Measurements from ENCODE around the gene ODAD4. TPM values are rescaled to one million over a fixed set of nuclear protein-coding genes. Genes with fewer than 3 reads are reported as not detected.

The ODAD4 gene
- total and polyA plus RNA-seq, 2 of the 8 experiments (the other 6 are each of a cell fraction or from before 2014, with no cell fraction given), result 0.48 to 1.3 TPM

- Histone ChIP-seq H3K4me3 (ENCODE audit: extremely low read depth in 1 of 4, insufficient read depth in 2 of 4, low read depth in 3 of 4, low read length in 4 of 4) (no peak overlapping the region), H3K27me3 (replicated peaks in 1 of 4; ENCODE audit: control insufficient read depth in 3 of 4, extremely low read depth in 1 of 4, insufficient read depth in 3 of 4, low read length in 3 of 4) (no peaks in the 10 kb centered on the region; a peak in 1 of 7 replicates), H2BK5ac (ENCODE audit: low read depth, low read length) (no peak overlapping the region), H2BK12ac (ENCODE audit: low read depth, low read length) (no peak overlapping the region), H2BK20ac (ENCODE audit: low read length) (no peak overlapping the region), H3K79me1 (ENCODE audit: low read depth, low read length) (no peaks in the 10 kb centered on the region), H4K5ac (ENCODE audit: insufficient read length, low read depth, low read length) (no peak overlapping the region), H3K4ac (replicated peaks; ENCODE audit: insufficient read length, low read depth, low read length) (no peak overlapping the region), H4K8ac (ENCODE audit: extremely low read depth, insufficient read depth, low read length) (no peak overlapping the region), H4K20me1 (replicated peaks in 1 of 2; ENCODE audit: control insufficient read depth in 1 of 2, insufficient read depth in 2 of 2, low read length in 2 of 2) (peaks cover 3 to 7% of the 10 kb centered on the region in 2 experiments), H2BK120ac (replicated peaks; ENCODE audit: low read depth, low read length) (no peak overlapping the region), H2BK15ac (ENCODE audit: low read length) (no peak overlapping the region), H3K4me2 (ENCODE audit: insufficient read depth in 1 of 2, low read depth in 2 of 2, low read length in 2 of 2) (no peak overlapping the region), H3K9me3 (ENCODE audit: insufficient read depth in 2 of 2, low read depth in 1 of 2, low read length in 1 of 2) (no peaks in the 10 kb centered on the region), H3K23me2 (ENCODE audit: low read depth, low read length) (no peaks in the 10 kb centered on the region), H2AFZ (ENCODE audit: low read length) (no peak overlapping the region), H3K56ac (replicated peaks; ENCODE audit: insufficient read length, low read depth, low read length) (no peak overlapping the region), H3K18ac (ENCODE audit: extremely low read depth, low read length) (no peak overlapping the region), H3K27ac (ENCODE audit: low read depth, low read length) (no peak overlapping the region), H3K36me3 (ENCODE audit: control insufficient read depth in 2 of 4, insufficient read depth in 4 of 4, low read length in 3 of 4) (peaks cover 45 to 91% (median 74%) of the 10 kb centered on the region in 4 experiments), H3K14ac (ENCODE audit: insufficient read length) (no peak overlapping the region), H3K23ac (ENCODE audit: insufficient read length) (no peak overlapping the region), H3K9ac (replicated peaks in 1 of 4; ENCODE audit: extremely low read depth in 1 of 4, low read depth in 3 of 4, low read length in 3 of 4) (no peak overlapping the region), H3K79me2 (ENCODE audit: control insufficient read depth in 1 of 2, insufficient read depth in 2 of 2, low read length in 2 of 2) (no peaks in the 10 kb centered on the region), H2AK5ac (ENCODE audit: low read depth, low read length) (no peak overlapping the region), H3K4me1 (replicated peaks in 1 of 4; ENCODE audit: control insufficient read depth in 3 of 4, insufficient read depth in 4 of 4, low read length in 3 of 4) (no peaks in the 10 kb centered on the region), H4K91ac (replicated peaks; ENCODE audit: insufficient read length, low read length) (no peak overlapping the region)
- FAIRE-seq, result no peak
- ChIA-PET POLR2A (ENCODE audit: partially characterized antibody) (interaction anchor here (0.6 to 1.5 kb wide), 3 partner anchors 11 to 20 kb away, joined by 3 to 5 read pairs (median 5); no protein-coding TSS in a partner anchor), CTCF (ENCODE audit: partially characterized antibody) (interaction anchor here (0.6 to 1.8 kb wide), 10 partner anchors 9 to 527 kb away, joined by 3 to 6 read pairs (median 3); no protein-coding TSS in a partner anchor)
- no peak for DNase-seq (ENCODE audit: low read depth in 1 of 2, low spot score in 2 of 2)
- WGBS, 2 experiments (ENCODE audit: extremely low coverage in 1 of 2, insufficient coverage in 1 of 2, insufficient read length in 1 of 2, insufficient replicate concordance in 2 of 2, low coverage in 1 of 2, low lambda C conversion rate in 2 of 2, missing lambda C conversion rate in 1 of 2), result 99% methylated on average over 8 of the region's 8 CpGs; no CpG with 5 or more reads in 1 of the 2 experiments
- TF ChIP-seq ZNF274 (IDR thresholded peaks at IDR 0.05; ENCODE audit: borderline replicate concordance, extremely low read depth, low read length), result no peak
- TF ChIP-seq GABPA (IDR thresholded peaks at IDR 0.05; ENCODE audit: borderline replicate concordance, insufficient read depth, low read length), result no peak
- TF ChIP-seq TAF1 (IDR thresholded peaks at IDR 0.05; ENCODE audit: low read depth, low read length), result no peak
- no peak for TF ChIP-seq TCF12 (IDR thresholded peaks at IDR 0.05; ENCODE audit: low read depth, low read length)
- TF ChIP-seq MAFK (IDR thresholded peaks at IDR 0.05; ENCODE audit: low read depth, low read length), result no peak
- no peak for TF ChIP-seq HDAC2 (IDR thresholded peaks at IDR 0.05; ENCODE audit: borderline replicate concordance in 1 of 2, low read depth in 2 of 2, low read length in 2 of 2)
- TF ChIP-seq RAD21 (IDR thresholded peaks at IDR 0.05 in 1 of 2, conservative IDR thresholded peaks at IDR 0.05 in 1 of 2; ENCODE audit: low read depth in 2 of 2, low read length in 2 of 2), result no peak
- TF ChIP-seq CHD1 (IDR thresholded peaks at IDR 0.05; ENCODE audit: low read depth, low read length), result no peak
- TF ChIP-seq RXRA (IDR thresholded peaks at IDR 0.05; ENCODE audit: insufficient read depth, low read depth, low read length), result no peak
These were observed 54.0 kb downstream of the ODAD4 start for GRCh38 chr17:41984454-41984853.

Data from H1 (cell line).